Activated T-cell treated with anti-CD3 and anti-CD28 coated beads, Interleukin-2, amount 50 U/mL, for 48 hours (primary cell): Measurements from ENCODE around the gene INTS6L.
"Not testable (repeated sequence)": the region's sequence is repeated elsewhere in the genome, so short reads cannot be mapped to it uniquely, and the experiment has no call there.

Experiments used
- DNase-seq, 2 experiments: peaks; one replicate each; pipeline ENCODE4 v3.0.0-alpha.2; 2020

INTS6L gene

DNA sequence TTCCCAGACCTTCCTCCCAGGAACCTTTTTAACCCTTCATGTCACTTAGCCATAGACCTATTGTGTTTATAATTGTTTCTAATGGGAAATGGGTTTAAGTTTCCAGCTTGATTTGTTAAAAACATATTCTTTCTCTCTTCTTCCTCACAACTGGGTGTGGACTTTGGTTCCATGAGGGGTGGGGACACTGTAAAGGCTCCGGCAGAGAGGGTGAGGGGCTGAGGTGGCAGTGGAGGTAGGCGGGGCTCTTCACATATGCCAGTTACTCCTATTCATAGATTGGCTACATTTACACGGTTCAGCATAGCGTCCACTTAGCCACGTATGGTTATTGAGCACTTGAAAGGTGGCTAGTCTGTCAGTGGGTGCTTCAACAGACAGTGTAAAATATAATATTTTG, 7.8 kb downstream of the INTS6L start:
- no peak for DNase-seq

GRCh38 chrX:135528756-135529155, 8.3 kb downstream of the INTS6L start:
- no peak for DNase-seq

- no peak for DNase-seq
Measured at GRCh38 chrX:135530097-135530496, 9.6 kb downstream of the INTS6L start.

GRCh38 chrX:135531813-135532212, 11.4 kb downstream of the INTS6L start:
- no peak for DNase-seq

DNA sequence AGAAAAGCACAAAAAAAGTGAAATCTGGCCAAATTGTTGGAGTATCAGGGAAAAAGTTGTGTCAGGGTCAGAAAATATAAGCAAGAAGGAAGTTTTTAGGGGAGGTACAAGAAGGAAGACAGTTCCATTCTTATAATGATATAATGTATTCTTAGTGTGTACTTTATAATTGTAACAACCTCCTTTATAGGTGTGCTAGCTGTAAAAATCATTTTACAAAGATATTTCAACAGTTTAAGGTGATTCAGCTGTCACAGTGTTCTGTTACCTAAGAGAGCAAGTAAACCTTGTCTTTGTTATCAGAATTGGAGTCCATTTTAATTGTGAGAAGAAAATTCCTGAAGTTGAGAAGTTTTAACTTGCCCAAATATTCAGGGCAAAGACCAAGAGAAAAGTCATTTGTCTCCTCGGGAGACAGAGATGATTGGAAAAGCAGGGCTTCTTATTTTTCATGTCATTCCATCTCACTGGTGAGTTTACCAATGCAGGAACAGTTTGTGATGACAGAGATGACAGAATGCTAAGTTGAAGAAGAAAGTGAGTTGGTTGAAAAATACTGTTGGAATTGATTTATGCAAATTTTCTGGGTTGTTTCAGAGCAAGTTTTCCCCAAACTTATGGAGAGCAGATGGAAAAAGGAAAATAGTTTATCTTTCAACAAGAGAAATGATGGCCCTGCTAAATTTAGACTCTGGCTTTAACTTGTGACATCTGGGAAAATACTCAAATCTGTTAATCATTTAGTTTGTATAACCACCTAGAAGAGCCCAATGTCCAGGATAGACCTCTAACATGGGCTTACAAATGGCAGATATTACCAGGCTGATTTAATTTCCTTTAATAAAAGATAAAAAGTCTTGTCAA, 14.8 kb downstream of the INTS6L start:
- no peak for DNase-seq

DNA sequence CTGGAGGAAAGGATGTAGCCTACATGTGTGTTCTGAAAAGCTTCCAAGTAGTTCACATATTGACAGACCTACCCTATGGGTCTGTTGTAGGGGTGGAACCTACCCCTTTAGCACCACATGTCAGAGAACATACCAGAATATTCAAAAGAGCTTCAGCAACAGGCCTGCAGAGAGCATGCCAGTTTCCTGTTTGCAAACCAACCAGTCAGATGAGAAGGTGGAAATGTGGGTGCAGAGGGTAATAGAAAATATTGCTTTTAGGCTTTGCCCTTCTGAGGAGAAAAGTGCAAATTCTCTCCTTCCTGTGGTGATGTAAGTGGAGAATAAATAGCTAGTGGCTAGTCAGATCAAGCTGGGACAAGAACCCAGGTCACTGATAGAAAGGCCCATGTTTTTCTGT, 16.4 kb downstream of the INTS6L start:
- no peak for DNase-seq

DNA sequence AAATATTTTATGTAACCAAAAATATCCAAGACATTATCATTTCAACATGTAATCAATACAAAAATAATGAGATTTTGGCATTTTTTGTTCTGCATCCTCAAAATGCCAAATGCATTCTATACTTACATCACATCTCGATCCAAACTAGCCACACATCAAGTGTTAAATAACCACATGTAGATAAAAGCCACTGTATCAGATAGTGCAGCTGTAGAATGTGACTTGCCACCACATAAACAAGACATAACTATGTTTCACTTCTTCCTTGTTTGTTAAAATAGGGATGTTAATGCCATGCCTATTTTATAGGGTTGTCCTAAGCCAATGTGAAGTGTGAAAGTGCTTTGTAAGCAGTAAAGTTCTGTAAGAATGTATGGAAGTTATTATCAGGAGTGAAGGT, 20.9 kb downstream of the INTS6L start:
- no peak for DNase-seq

GRCh38 chrX:135543172-135543571, 22.7 kb downstream of the INTS6L start:
- no peak for DNase-seq

- DNase-seq: peak; percentile 31 to 37
Measured at GRCh38 chrX:135543924-135544323, 23.5 kb downstream of the INTS6L start.

DNA sequence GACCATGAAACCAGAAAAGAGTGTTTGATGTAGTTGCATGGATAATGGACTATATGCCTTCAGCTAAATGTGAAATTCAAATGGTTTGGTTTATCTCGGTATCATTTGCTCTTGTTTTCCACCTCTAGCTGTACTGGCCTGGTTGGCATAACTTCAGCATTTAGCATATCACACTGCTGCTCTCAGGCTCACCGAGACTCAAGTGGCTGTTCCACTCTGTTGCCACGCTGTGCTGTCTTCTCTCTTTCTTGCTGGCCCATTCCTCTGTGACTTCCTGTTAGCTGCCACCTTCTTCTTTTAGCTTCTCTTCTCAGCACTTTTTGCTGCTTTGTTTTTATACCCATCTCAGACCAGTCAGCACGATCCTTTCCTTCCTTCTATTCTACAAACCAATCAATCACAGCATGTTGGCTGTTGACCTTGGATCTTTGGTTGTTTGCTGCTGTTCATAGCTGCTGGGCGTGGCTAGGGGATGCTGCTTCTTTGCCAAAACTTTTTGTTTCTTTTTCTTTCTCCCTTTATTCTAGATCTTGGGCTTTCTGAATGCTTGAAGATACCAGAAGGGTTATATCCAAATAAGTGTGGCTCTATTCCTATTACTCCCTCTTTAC, 24.0 kb downstream of the INTS6L start:
- no peak for DNase-seq

DNA sequence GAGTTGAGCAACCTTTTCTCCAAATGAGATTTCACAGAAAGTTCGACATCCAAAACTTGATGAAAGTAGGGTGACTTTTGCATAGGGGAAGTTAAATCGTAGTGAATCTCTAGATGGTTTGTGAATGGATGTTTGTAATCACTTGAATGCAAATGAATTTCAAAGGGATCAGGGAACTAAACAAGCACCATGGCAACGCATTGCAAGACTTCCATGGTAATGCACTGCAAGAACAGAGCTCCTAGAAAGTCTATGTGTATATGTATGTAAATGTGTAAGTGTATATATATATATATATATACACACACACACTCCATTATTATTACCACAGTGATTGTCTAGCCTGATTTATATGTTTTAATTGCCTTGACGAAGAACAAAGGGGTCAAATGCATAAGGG, 27.3 kb downstream of the INTS6L start:
- DNase-seq: no peak

GRCh38 chrX:135549519-135549918, 29.1 kb downstream of the INTS6L start:
- DNase-seq: no peak

DNA sequence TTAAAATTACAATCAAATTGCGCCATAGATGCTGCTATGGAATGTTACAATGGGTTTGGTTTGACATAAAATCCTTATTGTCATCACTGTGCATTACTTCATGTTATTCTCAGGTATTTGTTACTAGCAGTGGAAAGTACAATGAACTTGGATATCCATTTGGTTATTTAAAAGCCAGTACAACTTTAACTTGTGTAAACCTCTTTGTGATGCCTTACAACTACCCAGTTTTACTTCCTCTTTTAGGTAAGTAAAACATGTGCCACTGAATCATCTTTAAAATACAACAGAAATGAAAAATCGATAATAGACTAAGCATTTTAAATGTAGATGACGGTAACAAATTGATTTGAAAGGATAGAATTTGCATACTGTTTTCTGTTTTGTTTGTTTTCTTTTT, 35.6 kb downstream of the INTS6L start:
- no peak for DNase-seq

DNA sequence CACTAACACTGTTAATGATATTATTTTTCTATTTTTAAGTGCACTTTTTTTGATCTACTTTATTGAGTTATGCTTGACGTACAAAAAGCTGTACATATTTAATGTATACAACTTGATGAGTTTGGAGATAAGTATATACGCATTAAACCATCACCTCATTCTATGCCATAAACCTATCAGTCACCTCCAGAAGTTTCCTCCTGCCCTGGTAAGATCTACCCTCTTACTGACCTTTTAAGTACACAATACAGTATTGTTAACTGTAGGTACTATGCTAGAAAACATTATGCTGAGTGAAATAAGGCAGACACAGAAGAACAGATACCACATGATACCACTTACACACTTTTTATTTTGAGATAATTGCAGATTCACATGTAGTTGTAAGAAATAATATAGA, 36.9 kb downstream of the INTS6L start:
- no peak for DNase-seq

GRCh38 chrX:135572436-135572835, 52.0 kb downstream of the INTS6L start:
- DNase-seq: no peak

GRCh38 chrX:135581496-135581895, 61.0 kb downstream of the INTS6L start:
- no peak for DNase-seq

- DNase-seq: no peak
Measured at GRCh38 chrX:135585153-135585552, 64.7 kb downstream of the INTS6L start.

- no peak for DNase-seq
Measured at GRCh38 chrX:135591871-135592270, 71.4 kb downstream of the INTS6L start.

- DNase-seq: not testable (repeated sequence)
Measured at GRCh38 chrX:135594049-135594448, 73.6 kb downstream of the INTS6L start.

GRCh38 chrX:135594453-135594852, 74.0 kb downstream of the INTS6L start:
- not testable (repeated sequence) for DNase-seq

DNA sequence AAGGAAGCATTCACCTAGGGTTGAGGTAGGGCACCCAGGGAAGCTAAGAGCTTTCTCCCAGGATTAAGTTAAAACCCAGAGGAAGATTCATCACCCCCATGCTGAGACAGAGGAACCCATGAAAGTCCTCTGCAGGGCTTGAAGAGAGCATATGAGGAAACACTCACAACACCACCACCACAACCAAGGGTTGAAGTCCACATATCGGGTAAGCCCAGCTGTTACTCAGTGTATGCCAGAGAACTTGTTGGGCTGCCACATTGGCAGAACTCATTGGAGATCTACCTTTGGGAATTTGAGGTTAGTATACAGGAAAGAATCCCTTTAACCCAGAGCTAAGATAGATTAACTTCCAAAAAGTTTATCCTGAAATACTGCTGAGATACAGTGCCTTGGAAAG, 75.1 kb downstream of the INTS6L start:
- DNase-seq: no peak

DNA sequence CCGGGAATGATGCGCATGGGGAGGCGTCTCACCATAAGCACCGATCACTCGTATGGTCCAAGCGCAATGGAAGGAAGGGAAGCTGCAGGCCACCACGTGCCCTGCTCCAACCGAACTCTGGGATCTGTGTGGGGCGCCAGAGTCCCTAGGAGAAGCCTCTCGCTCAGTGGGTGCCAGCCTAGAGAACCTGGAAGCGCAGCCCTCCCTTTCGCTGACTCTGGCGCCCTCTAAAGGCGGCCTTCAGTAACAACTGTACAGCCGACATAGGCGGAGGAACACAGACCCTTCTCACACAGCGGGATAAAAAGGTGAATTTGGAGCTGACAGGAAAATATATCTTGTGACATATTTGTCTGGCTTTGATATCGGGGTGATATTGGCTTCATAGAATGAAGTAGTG, 76.0 kb downstream of the INTS6L start:
- DNase-seq: peak; percentile 48 to 63

DNA sequence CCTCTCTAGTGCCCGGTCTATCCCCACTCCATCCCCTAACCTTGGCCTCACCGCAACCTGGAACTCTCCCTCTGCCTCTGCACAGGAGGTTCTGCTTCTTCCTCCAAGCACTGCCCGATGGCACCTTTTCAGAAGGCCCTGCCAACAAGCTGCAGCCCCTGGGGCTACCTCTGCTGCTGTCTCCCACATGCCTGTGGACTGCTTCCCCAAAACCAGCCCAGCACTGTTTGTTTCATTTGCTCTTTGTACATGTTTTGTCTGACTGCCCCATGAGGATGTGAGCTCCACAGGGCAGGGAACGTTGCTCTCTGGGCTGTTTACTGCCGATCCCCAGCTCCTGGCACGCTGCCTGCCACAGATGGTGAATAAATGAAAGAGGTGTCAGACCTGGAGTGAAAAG, 85.4 kb downstream of the INTS6L start:
- no peak for DNase-seq

GRCh38 chrX:135624408-135625204, 104.1 kb downstream of the INTS6L start:
- not testable (repeated sequence) for DNase-seq
